Mesothelial cell of epicardium (in vitro differentiated cells): ENCODE measurements around the gene TRAIP. TPM values are rescaled to one million over a fixed set of nuclear protein-coding genes. Genes with fewer than 3 reads are reported as not detected.
A peak's percentile ranks its signal among the peaks of the same experiment; 100 is the strongest.

ENCODE experiments used
- DNase-seq, 2 experiments: peaks; one replicate each; pipeline ENCODE4 v3.0.0; 2021; ENCODE audit warnings: low spot score in 2 of 2; ENCODE audit not compliant: unreplicated experiment in 2 of 2
- H3K27ac Mint-ChIP-seq: 2 replicates; pipeline ENCODE4 v1.8.0; 2021; ENCODE audit warnings: mixed read lengths
- H3K27me3 Mint-ChIP-seq: 2 replicates; pipeline ENCODE4 v1.8.0; 2021; ENCODE audit warnings: low read depth, mixed read lengths
- H3K36me3 Mint-ChIP-seq: 2 replicates; pipeline ENCODE4 v1.8.0; 2021; ENCODE audit warnings: mixed read lengths
- H3K4me1 Mint-ChIP-seq: 2 replicates; pipeline ENCODE4 v1.8.0; 2021; ENCODE audit warnings: mixed read lengths
- H3K4me3 Mint-ChIP-seq: 2 replicates; pipeline ENCODE4 v1.8.0; 2021; ENCODE audit warnings: mild to moderate bottlenecking, moderate library complexity, mixed read lengths
- H3K9me3 Mint-ChIP-seq: 2 replicates; pipeline ENCODE4 v1.8.0; 2021; ENCODE audit warnings: mixed read lengths
- total RNA-seq: library from RNA; stranded (reverse); gene quantifications from 3 replicates; pipeline ENCODE4 v1.2.1, GENCODE V29; 2021
- TF ChIP-seq, protein P1 (sequence below): fragments of 200-600 bp; sonication (generic); IDR thresholded peaks from one replicate; pipeline ENCODE4 v1.5.0; 2021; ENCODE audit warnings: antibody characterized with exemption; ENCODE audit not compliant: unreplicated experiment

Gene TRAIP
- total RNA-seq, 1 donor from 2014 or later: 10.4 TPM

DNA sequence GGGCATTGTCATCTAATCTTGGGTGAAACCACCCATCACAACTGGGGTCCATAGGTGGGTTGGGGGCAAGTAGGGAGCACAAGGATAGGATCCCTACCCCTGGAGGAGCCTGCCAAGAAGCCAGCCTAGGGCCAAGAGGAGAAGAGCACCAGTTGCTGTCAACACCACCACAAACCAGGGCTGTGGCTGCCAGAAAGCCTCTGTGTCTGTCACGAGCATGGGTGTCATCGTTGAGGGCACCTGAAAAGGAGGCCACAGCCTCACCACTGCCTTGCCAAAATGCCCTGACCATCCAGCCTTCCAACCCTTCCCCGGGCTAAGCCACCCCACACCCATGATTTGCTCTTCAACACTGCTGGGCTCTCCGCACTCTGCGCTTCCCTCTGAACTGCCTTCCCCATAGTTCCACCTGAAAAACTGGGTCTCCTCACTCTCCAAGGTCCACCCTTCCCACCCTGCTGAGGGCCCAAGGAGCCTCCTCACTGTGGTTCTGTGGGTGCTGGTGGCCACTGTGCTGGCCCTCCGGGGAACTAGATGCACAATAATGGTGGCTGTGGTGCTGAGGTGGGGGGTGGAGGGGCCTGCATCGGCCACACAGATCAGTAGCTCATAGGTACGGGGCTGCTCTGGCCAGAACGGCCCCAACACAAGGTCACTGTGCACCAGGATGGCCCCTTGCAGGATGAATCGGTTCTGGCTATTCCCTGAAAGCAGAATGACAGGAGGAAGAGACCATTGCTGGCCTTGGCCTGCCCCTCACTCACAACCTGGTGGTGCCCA lies 63.8 kb downstream of the TRAIP start:
- peaks cover 8% of the 10 kb centered on the region for H3K4me1 Mint-ChIP-seq
- no peak for DNase-seq
- no peaks in the 10 kb centered on the region for H3K36me3 Mint-ChIP-seq
- no peak overlapping the region for H3K4me3 Mint-ChIP-seq
- TF ChIP-seq, protein P1, sequence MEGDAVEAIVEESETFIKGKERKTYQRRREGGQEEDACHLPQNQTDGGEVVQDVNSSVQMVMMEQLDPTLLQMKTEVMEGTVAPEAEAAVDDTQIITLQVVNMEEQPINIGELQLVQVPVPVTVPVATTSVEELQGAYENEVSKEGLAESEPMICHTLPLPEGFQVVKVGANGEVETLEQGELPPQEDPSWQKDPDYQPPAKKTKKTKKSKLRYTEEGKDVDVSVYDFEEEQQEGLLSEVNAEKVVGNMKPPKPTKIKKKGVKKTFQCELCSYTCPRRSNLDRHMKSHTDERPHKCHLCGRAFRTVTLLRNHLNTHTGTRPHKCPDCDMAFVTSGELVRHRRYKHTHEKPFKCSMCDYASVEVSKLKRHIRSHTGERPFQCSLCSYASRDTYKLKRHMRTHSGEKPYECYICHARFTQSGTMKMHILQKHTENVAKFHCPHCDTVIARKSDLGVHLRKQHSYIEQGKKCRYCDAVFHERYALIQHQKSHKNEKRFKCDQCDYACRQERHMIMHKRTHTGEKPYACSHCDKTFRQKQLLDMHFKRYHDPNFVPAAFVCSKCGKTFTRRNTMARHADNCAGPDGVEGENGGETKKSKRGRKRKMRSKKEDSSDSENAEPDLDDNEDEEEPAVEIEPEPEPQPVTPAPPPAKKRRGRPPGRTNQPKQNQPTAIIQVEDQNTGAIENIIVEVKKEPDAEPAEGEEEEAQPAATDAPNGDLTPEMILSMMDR: no peak
- no peaks in the 10 kb centered on the region for H3K27me3 Mint-ChIP-seq
- H3K27ac Mint-ChIP-seq: no peak overlapping the region
- no peaks in the 10 kb centered on the region for H3K9me3 Mint-ChIP-seq

DNA sequence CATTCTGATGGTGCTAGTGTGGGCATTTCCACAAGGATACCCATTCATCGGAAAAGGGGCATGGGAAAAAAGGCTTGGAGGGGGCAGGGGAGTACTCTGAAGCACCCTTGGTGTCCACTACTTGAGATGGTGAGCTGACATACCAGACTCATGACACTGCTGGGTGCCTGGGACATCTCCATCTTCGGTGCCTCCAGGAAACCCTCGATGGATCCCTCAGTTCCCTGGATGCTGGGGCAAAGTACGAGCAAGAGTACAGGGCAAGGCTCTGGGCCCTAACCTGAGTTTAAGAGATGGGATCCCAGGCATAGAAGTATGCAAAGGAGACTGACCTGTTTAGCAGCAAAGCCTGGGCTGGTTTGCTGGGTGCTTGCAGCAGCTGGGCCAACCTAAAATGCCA lies 64.8 kb downstream of the TRAIP start:
- Mint-ChIP-seq H3K4me3 (no peak overlapping the region), H3K27me3 (no peaks in the 10 kb centered on the region), H3K27ac (no peak overlapping the region), H3K4me1 (peaks cover 14% of the 10 kb centered on the region), H3K36me3 (no peaks in the 10 kb centered on the region), H3K9me3 (no peaks in the 10 kb centered on the region)
- TF ChIP-seq, protein P1: no peak
- DNase-seq: no peak

DNA sequence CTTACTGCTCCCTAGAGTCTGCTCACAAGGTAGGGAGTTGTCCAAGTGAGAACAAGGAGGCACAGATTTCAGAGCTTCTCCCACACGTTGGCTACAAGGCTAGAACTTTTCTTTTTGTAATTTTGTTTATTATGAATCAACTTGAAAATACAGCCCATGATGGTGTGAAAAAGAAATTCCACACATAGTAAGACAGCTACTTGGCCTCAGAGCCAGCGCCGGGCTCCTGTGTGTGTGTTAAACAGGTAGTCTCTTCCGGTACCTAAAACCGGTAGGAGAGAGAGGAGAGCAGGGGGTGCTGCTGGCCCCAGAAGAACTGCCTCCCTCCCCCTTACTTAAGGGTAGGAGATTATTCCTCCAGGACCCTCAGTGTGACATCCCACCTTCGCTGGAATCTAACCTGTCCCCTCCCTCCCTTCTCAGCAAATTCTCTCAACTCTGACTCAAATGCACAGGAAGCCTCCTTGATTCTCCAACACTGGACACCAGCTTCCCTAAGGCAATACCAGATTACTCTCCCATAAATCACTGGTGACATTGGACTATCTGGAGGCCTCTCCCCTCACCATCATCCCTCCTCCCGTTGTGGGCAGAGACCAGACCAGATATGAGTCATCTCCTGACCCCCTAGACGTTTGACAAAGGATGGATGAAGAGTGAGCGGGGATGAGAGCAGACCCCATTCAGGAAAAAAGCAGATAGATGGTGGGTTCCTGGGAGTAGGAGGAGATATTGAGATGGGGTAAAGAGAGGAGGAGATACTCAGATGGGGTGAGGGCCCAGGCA lies 65.5 kb downstream of the TRAIP start:
- Mint-ChIP-seq H3K4me1 (peaks cover 16% of the 10 kb centered on the region), H3K36me3 (no peaks in the 10 kb centered on the region), H3K9me3 (no peaks in the 10 kb centered on the region), H3K4me3 (no peak overlapping the region), H3K27ac (peak overlapping the region; percentile 1), H3K27me3 (no peaks in the 10 kb centered on the region)
- TF ChIP-seq, protein P1: no peak
- DNase-seq: no peak

DNA sequence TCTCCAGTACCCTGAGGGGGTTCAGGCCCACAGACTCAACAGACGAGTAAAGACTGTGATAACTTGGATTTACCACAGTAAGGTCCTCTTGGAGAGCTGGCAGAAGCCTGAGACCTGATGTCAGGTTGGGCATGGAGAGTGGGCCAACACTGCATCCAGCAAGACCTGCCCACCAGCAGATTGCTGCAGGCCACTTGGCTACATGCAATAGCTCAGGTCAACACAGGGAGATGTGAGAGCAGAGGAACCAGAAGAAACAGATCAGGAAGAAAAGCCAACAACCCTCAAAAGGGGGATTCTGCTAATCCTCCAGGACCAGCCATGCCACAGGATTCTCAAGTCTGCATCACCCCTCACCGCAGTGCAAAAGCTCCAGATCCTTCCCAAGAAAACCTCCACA lies 68.3 kb downstream of the TRAIP start:
- Mint-ChIP-seq H3K27ac (no peak overlapping the region), H3K4me1 (peaks cover 28% of the 10 kb centered on the region), H3K27me3 (no peaks in the 10 kb centered on the region), H3K9me3 (no peaks in the 10 kb centered on the region), H3K36me3 (peaks cover 4% of the 10 kb centered on the region), H3K4me3 (no peak overlapping the region)
- DNase-seq: no peak
- TF ChIP-seq, protein P1: no peak

DNA sequence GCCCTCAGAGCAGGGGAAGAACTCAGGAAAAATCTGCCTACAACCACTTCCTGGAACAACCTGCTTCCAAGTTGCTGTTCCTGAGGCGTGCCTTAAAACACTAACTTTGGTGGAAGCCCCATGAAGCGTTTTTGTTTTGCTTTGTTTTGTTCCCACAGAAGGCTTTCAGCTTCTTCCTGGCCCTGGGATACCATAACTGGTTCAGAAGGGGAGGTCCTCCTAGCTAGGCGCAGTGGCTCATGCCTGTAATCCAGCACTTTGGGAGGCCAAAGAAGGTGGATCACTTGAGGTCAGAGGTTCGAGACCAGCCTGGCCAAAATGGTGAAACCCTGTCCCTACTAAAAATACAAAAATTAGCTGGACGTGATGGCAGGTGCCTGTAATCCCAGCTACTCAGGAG lies 68.8 kb downstream of the TRAIP start:
- no peak overlapping the region for H3K4me3 Mint-ChIP-seq
- peaks cover 4% of the 10 kb centered on the region for H3K36me3 Mint-ChIP-seq
- no peaks in the 10 kb centered on the region for H3K9me3 Mint-ChIP-seq
- no peaks in the 10 kb centered on the region for H3K27me3 Mint-ChIP-seq
- DNase-seq: no peak
- TF ChIP-seq, protein P1: no peak
- H3K4me1 Mint-ChIP-seq: peaks cover 28% of the 10 kb centered on the region
- no peak overlapping the region for H3K27ac Mint-ChIP-seq
